Transverse colon (tissue), 4 donors: Measurements from ENCODE around the gene C1orf52. TPM values are rescaled to one million over a fixed set of nuclear protein-coding genes. Genes with fewer than 3 reads are reported as not detected.

Experiments
- DNase-seq: peaks from one replicate; pipeline ENCODE4 v3.0.0-alpha.2; 2019
- H3K27ac ChIP-seq, 4 donors: fragments of 200-600 bp; sonication (generic); 2 replicates each; pipeline ENCODE4 v1.5.1; 2016 to 2018; ENCODE audit warnings: inconsistent platforms in 4 of 4
- H3K27me3 ChIP-seq: fragments of 200-600 bp; sonication (generic); 2 replicates; pipeline ENCODE4 v1.5.1; 2017; ENCODE audit warnings: inconsistent platforms
- H3K36me3 ChIP-seq, 4 donors: fragments of 200-600 bp; sonication (generic); 2 replicates each; pipeline ENCODE4 v1.5.1; 2017 to 2019; ENCODE audit warnings: inconsistent platforms in 4 of 4
- H3K4me1 ChIP-seq, 4 donors: fragments of 200-600 bp; sonication (generic); 2 replicates each; pipeline ENCODE4 v1.5.1; 2017 to 2020; ENCODE audit warnings: inconsistent platforms in 4 of 4
- H3K4me3 ChIP-seq, 4 donors: fragments of 200-600 bp; sonication (generic); 1 replicate in 1 of 4; 2 replicates in 3 of 4; pipeline versions ENCODE4 v1.5.1 to v1.6.1; 2017 to 2019; ENCODE audit warnings: inconsistent platforms in 4 of 4
- H3K9me3 ChIP-seq, 2 donors: fragments of 200-600 bp; sonication (generic); 2 replicates each; pipeline ENCODE4 v1.5.1; 2017 to 2019; ENCODE audit warnings: inconsistent platforms in 2 of 2
- EP300 ChIP-seq: sonication (generic); formaldehyde crosslinking; IDR thresholded peaks from one replicate; pipeline ENCODE4 v1.6.1; 2017; ENCODE audit warnings: antibody characterized with exemption, low read depth
- POLR2A ChIP-seq: fragments of 450-650 bp; IDR thresholded peaks from one replicate; pipeline ENCODE4 v1.6.1; 2016; ENCODE audit warnings: antibody characterized with exemption, mild to moderate bottlenecking, moderate library complexity
- POLR2AphosphoS5 ChIP-seq, 3 donors: sonication (generic); formaldehyde crosslinking; IDR thresholded peaks; one replicate each; pipeline ENCODE4 v1.6.1; 2016; ENCODE audit warnings: antibody characterized with exemption in 3 of 3
- WGBS, 2 donors: methylation state at CpG; one replicate each; pipeline ENCODE4 v1.1.5; 2018; ENCODE audit warnings: low coverage in 1 of 2; 5-methylcytosine and 5-hydroxymethylcytosine counted together
- in situ Hi-C, 4 donors: fragments of 200-750 bp; cut with MboI; loops; one replicate each; pipeline versions ENCODE4 v1.15.0 to v1.15.1; 2017; ENCODE audit warnings: low sequenced_read_pairs in 3 of 4, low pct_ligation_motif_present in 1 of 4, low pct_unique_long_range_greater_than_20kb in 1 of 4
- intact Hi-C: fragments of 100-400 bp; cut with DNase I; formaldehyde crosslinking; loops from one replicate; pipeline ENCODE4 v1.15.1; 2023; ENCODE audit warnings: low total_unique reads
- total RNA-seq, 4 donors: library from RNA; depleted of rRNA; stranded (reverse); fragments of >200 nt; gene quantifications; one replicate each; pipeline ENCODE4 v1.1.0, GENCODE V29; 2016
- TF ChIP-seq, protein P1 (sequence below), 5 experiments: fragments of 200-600 bp in 3 of 5; fragments of 450-650 bp in 2 of 5; sonication (generic) in 3 of 5; IDR thresholded peaks; 1 replicate in 2 of 5; 2 replicates in 3 of 5; pipeline ENCODE4 v1.5.1; 2016 to 2017; ENCODE audit warnings: antibody characterized with exemption in 5 of 5, inconsistent platforms in 3 of 5, mild to moderate bottlenecking in 2 of 5, moderate library complexity in 1 of 5

C1orf52 gene
- total RNA-seq, 4 donors from 2014 or later, result 7.4 to 42.6 (median 14.9) TPM

DNA sequence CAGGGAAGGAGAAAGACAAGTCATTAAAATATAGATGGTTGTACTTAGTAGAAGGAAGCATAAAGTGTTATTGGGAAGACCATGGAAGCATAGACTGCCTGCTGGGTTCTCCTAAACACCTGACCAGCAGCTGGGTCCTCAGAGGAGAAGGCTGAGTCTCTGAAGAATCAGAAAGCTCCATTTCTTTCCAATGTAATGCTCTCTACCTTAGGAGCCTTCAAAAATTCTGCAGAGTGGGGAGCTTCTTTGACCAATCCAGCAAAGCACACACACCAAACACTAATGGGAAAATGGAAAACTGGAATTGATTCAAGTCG lies 38.0 kb upstream of the C1orf52 start:
- in situ Hi-C loops (no loop called here), intact Hi-C loops (no loop called here)
- no peak for DNase-seq
- Histone ChIP-seq H3K27me3 (no peaks in the 10 kb centered on the region), H3K4me1 (peaks cover 9 to 20% (median 15%) of the 10 kb centered on the region in 4 donors), H3K9me3 (no peaks in the 10 kb centered on the region), H3K36me3 (no peaks in the 10 kb centered on the region), H3K27ac (peak overlapping the region; percentile 53 to 78 (median 66)), H3K4me3 (peak overlapping the region in 1 of 4 donors; percentile 13)
- WGBS, 2 donors, result 13 to 50% methylated on average over 1 of the region's 1 CpG
- TF ChIP-seq EP300, result no peak
- TF ChIP-seq POLR2AphosphoS5 (IDR thresholded peaks at IDR 0.05), result no peak
- TF ChIP-seq POLR2A, result no peak
- TF ChIP-seq, protein P1, sequence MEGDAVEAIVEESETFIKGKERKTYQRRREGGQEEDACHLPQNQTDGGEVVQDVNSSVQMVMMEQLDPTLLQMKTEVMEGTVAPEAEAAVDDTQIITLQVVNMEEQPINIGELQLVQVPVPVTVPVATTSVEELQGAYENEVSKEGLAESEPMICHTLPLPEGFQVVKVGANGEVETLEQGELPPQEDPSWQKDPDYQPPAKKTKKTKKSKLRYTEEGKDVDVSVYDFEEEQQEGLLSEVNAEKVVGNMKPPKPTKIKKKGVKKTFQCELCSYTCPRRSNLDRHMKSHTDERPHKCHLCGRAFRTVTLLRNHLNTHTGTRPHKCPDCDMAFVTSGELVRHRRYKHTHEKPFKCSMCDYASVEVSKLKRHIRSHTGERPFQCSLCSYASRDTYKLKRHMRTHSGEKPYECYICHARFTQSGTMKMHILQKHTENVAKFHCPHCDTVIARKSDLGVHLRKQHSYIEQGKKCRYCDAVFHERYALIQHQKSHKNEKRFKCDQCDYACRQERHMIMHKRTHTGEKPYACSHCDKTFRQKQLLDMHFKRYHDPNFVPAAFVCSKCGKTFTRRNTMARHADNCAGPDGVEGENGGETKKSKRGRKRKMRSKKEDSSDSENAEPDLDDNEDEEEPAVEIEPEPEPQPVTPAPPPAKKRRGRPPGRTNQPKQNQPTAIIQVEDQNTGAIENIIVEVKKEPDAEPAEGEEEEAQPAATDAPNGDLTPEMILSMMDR (IDR thresholded peaks at IDR 0.05), result no peak

DNA sequence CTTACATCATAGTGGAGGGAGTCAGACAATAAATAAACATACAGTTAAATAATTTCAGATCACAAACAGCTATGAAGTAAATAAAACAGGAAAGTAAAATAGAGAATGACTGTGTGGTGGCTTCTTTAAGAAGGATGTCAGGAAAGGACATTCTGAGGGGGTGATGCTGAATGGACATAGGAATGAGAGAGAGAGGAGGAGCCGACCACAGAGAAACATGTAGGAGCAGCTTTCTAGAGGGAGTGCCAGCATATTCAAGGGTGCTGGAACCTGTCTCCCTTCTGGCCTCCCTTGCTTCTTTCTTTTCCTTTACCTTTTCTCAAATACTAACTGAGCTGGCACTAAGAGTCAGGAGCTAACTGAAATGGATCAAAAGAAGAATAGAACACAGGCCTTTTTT lies 37.5 kb upstream of the C1orf52 start:
- H3K27me3 ChIP-seq, result no peaks in the 10 kb centered on the region
- peak overlapping the region; percentile 53 to 78 (median 66) for H3K27ac ChIP-seq
- in situ Hi-C loops (no loop called here), intact Hi-C loops (no loop called here)
- WGBS, 2 donors, result 38 to 58% methylated on average over 1 of the region's 1 CpG
- no peak for DNase-seq
- H3K9me3 ChIP-seq, result no peaks in the 10 kb centered on the region
- H3K36me3 ChIP-seq, result no peaks in the 10 kb centered on the region
- H3K4me3 ChIP-seq, result no peak overlapping the region
- no peak for TF ChIP-seq POLR2AphosphoS5 (IDR thresholded peaks at IDR 0.05)
- TF ChIP-seq POLR2A, result no peak
- peaks cover 9 to 20% (median 15%) of the 10 kb centered on the region in 4 donors for H3K4me1 ChIP-seq

DNA sequence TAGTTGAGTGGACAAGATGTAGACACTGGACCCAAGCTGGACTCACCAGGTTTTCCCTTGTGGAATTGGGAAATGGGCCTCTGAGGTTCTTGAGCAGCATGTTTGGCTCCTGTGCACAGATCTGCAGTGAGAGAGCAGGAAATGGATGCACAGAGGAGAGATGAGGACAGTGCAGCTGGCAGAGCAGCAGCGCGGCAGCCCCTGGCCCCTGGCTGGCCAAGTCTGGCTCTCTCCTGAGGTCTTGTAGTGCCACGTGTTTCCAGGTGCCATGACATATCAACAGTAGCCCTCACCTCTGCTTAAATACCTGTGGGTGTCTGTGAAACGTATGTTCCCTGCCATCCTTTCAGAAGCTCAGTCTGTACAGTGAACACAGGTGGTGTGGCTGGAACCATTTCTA lies 36.2 kb upstream of the C1orf52 start:
- Histone ChIP-seq H3K9me3 (no peaks in the 10 kb centered on the region), H3K27ac (no peak overlapping the region), H3K27me3 (no peaks in the 10 kb centered on the region), H3K36me3 (no peaks in the 10 kb centered on the region), H3K4me1 (peaks cover 9 to 20% (median 15%) of the 10 kb centered on the region in 4 donors), H3K4me3 (no peak overlapping the region)
- intact Hi-C loops, result no loop called here
- 85% methylated on average over 4 of the region's 4 CpGs; no CpG with 5 or more reads in 1 of the 2 donors for WGBS, 2 donors
- no peak for DNase-seq
- TF ChIP-seq POLR2AphosphoS5 (IDR thresholded peaks at IDR 0.05) (no peak), POLR2A (no peak), EP300 (no peak)
- in situ Hi-C loops, result no loop called here

DNA sequence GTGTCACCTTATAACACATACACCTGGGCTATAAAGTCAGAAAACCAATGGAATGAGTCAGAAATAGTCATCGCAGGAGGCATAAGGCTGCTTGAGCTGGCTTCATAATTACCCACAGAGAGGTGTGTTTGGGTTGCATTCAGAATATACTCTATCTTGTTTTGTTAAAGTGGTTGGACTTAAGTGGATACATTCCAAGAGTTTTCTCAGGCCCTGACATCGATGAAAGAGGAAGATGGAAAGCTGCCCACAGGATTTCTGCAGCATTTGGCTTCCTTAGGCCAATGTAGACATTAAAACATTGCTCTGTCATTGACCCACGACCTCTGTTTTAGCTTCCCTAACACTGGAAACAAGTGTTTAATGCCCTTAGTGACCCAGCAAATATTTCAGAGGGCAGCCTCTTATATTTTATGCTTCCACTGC lies 35.6 kb upstream of the C1orf52 start:
- H3K4me3 ChIP-seq, result no peak overlapping the region
- no peaks in the 10 kb centered on the region for H3K36me3 ChIP-seq
- WGBS, 2 donors, result 46 to 60% methylated on average over 2 to 3 of the region's 3 CpGs
- in situ Hi-C loops (no loop called here), intact Hi-C loops (no loop called here)
- no peaks in the 10 kb centered on the region for H3K27me3 ChIP-seq
- H3K27ac ChIP-seq, result no peak overlapping the region
- no peaks in the 10 kb centered on the region for H3K9me3 ChIP-seq
- TF ChIP-seq EP300, result no peak
- TF ChIP-seq, protein P1 (IDR thresholded peaks at IDR 0.05), result no peak
- TF ChIP-seq POLR2A, result no peak
- no peak for TF ChIP-seq POLR2AphosphoS5 (IDR thresholded peaks at IDR 0.05)
- DNase-seq, result no peak
- peaks cover 9 to 20% (median 15%) of the 10 kb centered on the region in 4 donors for H3K4me1 ChIP-seq

DNA sequence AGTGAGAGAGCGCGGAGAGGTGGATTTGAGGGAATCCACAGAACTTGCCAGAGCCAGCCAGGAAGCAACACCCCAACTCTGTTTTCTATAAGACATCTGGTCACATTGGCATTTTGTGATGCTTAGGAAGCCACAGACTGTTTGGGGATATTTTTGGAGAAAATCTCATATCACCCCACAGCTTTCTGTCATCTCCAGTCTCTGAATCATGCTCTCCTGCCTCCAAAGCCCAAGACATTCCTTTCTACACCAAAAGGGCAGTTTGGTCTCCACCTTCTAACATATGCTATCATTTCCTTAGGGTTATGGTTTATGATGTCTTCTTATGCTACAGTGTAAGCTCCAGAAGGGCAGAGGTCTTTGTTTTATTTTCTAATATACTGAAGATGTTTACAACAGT lies 31.4 kb upstream of the C1orf52 start:
- no peak for DNase-seq
- Histone ChIP-seq H3K4me3 (no peak overlapping the region), H3K27me3 (no peaks in the 10 kb centered on the region), H3K9me3 (no peaks in the 10 kb centered on the region), H3K27ac (no peak overlapping the region), H3K36me3 (no peaks in the 10 kb centered on the region), H3K4me1 (no peaks in the 10 kb centered on the region)
- WGBS, 2 donors, result 97 to 100% methylated on average over 2 of the region's 2 CpGs
- in situ Hi-C loops, result no loop called here
- TF ChIP-seq EP300 (no peak), POLR2AphosphoS5 (IDR thresholded peaks at IDR 0.05) (no peak), POLR2A (no peak)
- TF ChIP-seq, protein P1 (IDR thresholded peaks at IDR 0.05), result no peak
- intact Hi-C loops, result no loop called here
